HUDEP-2 (cell line): Measurements from ENCODE around the gene FKBP2.

Experiments used
- DNase-seq, 76 experiments: peaks; one replicate each; lab custom pipeline; 2025; ENCODE audit not compliant: unreplicated experiment in 76 of 76; lab: John Stamatoyannopoulos, UW

Gene FKBP2

GRCh38 chr11:64246871-64247728, 6.2 kb downstream of the FKBP2 start, which contains the start of gene PPP1R14B:
Gene PPP1R14B (minus strand): TSS chr11:64246943. CDS start chr11:64246673, 270 bp downstream.
- peak in 71 of 76 experiments; percentile 39 to 91 (median 80) for DNase-seq

- peak in 1 of 76 experiments; percentile 54 for DNase-seq
These were observed 7.0 kb downstream of the FKBP2 start for GRCh38 chr11:64247729-64248531.

- peak in 2 of 76 experiments; percentile 16 to 21 for DNase-seq
These were observed 7.7 kb downstream of the FKBP2 start for GRCh38 chr11:64248578-64248977.

- DNase-seq: no peak
These were observed 8.1 kb downstream of the FKBP2 start for GRCh38 chr11:64249038-64249437.

GRCh38 chr11:64249563-64250414, 8.9 kb downstream of the FKBP2 start:
- peak in 9 of 76 experiments; percentile 10 to 35 (median 24) for DNase-seq

- DNase-seq: peak in 4 of 76 experiments; percentile 19 to 64 (median 28)
These were observed 9.6 kb downstream of the FKBP2 start for GRCh38 chr11:64250415-64251015.

- peak in 41 of 76 experiments; percentile 11 to 66 (median 38) for DNase-seq
These were observed 10.3 kb downstream of the FKBP2 start, which contains the start of gene PLCB3 for GRCh38 chr11:64251016-64251752. Gene PLCB3 (plus strand): TSS chr11:64251530. CDS start chr11:64251650, 120 bp downstream.

GRCh38 chr11:64251753-64252002, 10.8 kb downstream of the FKBP2 start:
- no peak for DNase-seq

GRCh38 chr11:64252003-64252872, 11.3 kb downstream of the FKBP2 start:
- peak in 18 of 76 experiments; percentile 5 to 37 (median 25) for DNase-seq

- DNase-seq: no peak
These were observed 12.1 kb downstream of the FKBP2 start for GRCh38 chr11:64253043-64253442.

GRCh38 chr11:64253481-64253880, 12.6 kb downstream of the FKBP2 start:
- DNase-seq: peak in 61 of 76 experiments; percentile 19 to 79 (median 60)

GRCh38 chr11:64254326-64254725, 13.4 kb downstream of the FKBP2 start:
- no peak for DNase-seq

- no peak for DNase-seq
These were observed 14.5 kb downstream of the FKBP2 start for GRCh38 chr11:64255135-64256128.

GRCh38 chr11:64256300-64256699, 15.4 kb downstream of the FKBP2 start:
- DNase-seq: no peak

- no peak for DNase-seq
These were observed 17.5 kb downstream of the FKBP2 start for GRCh38 chr11:64258356-64258755.

GRCh38 chr11:64258946-64259532, 18.1 kb downstream of the FKBP2 start:
- DNase-seq: no peak

- no peak for DNase-seq
These were observed 18.7 kb downstream of the FKBP2 start for GRCh38 chr11:64259533-64260067.
